Stimulated activated CD4-positive, alpha-beta T cell treated with anti-CD3 and anti-CD28 coated beads, Interleukin-4, amount 100 ng/mL, for 24 hours (primary cell): Measurements from ENCODE around the gene RBM47.
"Not testable (repeated sequence)": the region's sequence is repeated elsewhere in the genome, so short reads cannot be mapped to it uniquely, and the experiment has no call there.

Experiments
- DNase-seq: peaks from one replicate; pipeline ENCODE4 v3.0.0-alpha.2; 2020

The RBM47 gene

DNA sequence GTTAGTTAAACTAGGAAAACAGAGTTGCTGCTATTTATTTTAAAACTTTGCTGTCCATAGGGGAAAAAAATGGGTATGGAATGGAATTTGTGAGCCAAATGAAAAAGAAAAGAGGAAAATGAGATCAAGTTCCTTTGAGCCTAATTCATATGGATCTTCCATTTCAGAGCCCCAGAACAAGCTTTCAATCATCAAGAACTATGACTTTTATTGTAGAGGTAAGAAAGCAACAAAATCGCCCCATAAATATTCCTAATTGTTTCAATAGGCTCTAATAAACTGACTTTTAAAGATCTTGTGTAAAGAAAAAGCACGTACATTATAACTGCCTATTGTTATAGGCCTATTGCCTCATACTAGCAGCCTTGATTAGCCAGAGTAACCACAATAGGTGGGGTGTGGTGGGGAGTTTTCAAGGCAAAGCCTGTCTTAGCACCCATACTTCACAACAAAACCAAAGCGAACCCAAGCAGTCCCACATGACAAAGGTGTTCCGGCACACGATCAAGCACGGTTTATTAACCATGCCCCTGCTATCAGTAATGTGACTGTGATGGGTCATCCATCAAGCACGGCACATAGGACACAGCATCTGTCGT is 44.4 kb downstream of the RBM47 start:
- no peak for DNase-seq

DNA sequence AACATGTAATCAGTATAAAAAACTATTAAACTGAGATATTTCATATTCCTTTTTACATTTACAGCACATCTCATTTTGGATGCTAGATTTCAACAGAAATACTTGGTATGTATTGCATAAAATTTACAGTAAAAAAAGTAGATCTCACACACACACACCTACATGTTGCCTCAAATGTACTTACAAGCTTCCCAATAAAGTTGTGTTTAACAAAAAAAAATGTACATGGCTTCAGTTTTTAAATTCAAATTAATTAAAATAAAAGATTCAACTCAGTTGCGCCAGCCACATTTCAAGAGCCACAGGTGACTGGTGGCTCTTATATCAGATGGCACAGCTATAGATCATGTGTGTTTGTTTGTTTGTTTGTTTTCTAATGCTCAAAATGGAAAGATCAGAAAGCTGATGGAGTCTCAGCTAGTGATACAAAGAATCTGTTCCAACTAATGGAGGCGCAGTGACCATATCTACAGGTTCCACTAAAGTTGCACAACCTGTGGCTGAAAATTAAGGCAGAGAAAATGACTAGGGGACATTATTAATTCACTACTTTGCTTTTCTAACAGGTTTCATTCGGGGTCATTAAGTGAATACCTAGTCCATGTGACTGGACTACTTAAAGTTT is 45.0 kb downstream of the RBM47 start:
- DNase-seq = no peak

DNA sequence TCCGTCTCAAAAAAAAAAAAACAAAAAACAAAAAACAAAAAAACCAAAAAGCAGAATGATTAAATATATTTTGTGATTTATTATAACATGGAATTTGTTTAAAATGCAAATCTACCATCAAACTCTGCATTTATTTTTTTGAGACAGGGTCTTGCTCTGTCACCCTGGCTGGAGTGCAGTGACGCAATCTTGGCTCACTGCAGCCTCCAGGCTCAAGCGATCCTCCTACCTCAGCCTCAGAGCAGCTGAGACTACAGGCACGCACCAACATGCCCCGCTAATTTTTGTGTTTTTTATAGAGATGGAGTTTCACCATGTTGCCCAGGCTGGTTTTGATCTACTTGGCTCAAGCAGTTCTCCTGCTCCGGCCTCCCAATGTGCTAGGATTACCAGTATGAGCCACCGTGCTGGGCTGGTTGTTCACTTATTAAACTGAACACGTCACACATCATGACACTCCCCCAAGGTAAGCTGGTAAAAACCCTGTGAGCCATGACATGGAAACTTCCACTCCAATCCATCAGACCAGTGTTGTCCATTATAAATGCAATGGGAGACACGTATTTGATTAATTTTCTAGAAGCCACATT is 45.7 kb downstream of the RBM47 start:
- no peak for DNase-seq

DNA sequence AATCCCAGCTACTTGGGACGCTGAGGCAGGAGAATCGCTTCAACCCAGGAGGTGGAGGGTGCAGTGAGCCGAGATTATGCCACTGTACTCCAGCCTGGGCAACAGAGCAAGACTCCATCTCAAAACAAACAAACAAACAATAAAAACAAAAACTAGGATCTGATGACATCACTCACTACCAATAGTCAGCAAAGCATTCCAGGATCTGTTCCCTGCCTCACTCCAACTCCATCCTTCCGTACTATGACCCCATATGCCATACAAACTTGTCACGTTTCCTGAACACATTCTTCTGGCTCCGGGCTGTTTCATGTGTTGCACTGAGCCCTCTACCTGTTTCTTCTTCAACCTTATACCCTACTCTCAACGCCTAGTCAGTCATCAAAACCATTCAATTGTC is 47.3 kb downstream of the RBM47 start:
- no peak for DNase-seq

DNA sequence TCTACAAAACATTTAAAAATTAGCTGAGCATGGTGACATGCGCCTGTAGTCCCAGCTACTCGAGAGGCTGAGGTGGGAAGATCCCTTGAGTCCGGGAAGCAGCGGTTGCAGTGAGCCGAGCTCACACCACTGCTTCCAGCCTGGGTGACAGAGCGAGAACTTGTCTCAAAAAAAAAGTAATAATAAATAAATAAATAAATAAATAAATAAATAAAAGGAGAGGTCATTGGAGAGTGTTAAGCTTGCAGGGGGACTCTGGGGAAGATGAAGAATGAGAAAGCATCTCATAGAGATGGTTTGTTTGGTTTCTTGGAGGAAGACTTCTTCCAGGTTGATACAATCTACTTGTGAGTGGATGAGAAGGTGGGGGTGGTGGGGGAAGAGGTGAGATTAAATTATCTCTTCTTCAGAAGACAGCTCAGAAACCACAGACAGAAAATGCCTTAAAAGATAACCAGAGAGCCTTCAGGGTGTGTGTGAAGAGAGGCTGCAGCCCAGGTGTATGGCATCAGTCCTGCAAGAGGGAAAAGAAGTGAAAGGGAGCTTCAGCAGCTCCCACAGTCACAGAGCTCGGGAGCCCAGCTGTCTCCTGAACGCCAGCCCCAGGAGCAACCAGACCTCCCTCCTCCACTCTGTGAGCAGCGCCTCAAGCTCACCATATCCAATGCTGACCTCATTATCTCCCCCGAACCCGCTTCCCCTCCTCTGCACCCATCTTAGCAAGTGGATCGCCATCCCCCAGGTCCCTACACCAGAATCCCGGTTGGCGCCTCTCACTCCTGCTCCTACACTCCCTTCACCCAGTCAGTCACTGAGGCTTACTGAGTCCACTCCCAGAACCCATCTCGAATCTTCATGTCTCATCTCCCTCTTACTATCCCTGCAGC is 48.2 kb downstream of the RBM47 start:
- DNase-seq = no peak

DNA sequence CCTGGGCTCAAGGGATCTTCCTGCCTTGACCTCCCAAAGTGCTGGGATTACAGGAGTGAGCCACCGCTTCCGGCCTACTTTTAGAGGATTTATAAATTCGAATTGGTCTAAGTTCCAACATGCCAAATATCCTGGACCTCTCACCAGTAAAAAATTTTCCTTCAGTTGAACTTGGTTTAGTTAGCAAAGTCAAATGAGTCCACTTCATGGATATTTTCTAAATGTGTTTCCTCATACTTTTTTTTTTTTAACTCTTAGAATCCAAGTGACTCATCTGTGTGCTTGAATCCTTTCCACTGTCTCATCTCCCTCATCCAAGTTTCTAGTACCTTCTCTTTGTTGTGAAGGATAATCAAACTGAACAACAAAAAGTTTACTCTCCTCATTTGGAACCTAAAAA is 49.7 kb downstream of the RBM47 start:
- no peak for DNase-seq

DNA sequence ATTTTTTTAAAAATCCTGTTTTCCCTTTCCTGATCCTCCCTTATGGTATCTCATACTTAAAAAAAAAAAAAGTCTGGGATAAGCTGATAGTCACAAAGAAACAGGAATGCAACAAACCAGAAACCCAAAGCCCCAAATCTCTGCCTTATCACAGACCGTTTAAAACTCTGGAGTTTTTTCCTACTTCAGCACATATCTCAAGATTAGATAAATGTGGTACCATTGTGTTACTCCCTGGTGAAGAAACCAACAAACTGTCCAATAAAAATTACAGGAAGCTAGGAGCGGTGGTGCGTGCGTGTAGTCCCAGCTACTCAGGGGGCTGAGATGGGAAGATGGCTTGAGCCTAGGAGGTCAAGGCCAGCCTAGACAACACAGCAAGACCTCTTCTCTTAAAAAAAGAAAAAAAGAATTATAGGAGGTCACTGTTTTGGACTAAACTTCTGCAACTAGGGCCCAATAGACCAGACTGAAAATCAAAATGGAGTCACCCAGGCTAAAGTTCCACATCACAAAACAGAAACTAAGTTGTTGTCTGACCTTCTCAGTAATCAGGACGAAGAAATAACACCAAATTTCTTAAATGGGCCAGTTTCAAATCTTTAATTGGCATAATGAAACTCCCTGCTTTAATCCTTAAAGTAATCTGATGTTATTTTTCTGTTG is 51.9 kb downstream of the RBM47 start:
- DNase-seq = no peak

DNA sequence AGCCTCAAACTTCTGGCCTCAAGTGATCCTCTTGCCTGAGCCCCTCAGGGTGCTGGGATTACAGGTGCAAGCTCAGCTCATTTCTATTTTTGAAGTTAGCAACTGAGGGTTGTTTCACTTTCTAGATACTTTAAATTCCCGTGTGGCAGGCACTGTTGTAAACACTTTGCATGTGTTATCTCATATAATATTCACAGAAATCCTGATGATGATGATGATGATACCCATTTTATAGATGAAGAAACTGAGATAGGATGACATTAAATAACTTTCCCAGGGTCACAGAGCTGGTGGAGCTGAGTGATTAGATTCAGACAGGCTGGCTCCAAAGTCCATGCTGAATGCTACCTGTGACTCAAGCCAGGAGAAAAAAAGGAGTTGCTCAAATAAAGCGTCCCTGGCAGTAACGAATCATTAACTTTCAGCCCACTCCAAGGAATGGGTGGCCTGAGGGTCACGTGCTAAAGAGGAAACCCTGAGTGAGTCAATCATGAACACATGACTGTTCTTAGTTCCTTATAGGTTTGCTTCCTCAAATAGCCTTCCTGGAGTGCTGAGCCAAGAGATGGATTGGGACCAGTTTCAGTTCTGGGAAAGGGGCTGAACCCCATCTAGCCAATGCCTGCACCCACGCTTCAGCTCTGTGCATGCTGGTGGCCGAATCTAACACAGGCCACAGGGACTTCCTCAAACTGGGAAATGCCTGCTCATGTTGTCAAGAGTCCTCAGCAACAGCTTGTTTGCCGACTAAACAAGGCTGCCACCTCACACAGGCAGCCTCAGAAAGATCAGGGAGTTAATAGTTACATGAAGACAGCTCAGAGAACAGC is 52.8 kb downstream of the RBM47 start:
- no peak for DNase-seq

DNA sequence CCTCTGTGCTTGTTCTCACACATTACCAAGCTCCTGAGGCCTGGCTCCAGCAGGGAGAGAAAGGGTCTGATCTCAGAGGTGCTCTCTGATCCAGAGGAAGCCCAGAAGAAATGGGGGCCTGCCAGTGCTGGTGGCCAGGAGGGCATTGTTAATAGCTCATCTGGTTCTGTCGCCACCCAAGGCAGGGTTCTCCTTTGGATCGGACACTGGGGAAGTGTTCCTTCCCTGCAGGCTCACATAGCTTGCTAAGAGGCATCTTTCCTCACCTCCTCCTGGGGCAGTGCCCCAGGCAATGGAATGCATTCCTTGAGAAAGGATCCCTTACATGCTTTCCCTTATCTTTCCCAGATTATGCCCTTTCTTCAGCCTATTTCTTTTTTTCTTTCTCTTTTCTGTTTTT is 53.8 kb downstream of the RBM47 start:
- no peak for DNase-seq

DNA sequence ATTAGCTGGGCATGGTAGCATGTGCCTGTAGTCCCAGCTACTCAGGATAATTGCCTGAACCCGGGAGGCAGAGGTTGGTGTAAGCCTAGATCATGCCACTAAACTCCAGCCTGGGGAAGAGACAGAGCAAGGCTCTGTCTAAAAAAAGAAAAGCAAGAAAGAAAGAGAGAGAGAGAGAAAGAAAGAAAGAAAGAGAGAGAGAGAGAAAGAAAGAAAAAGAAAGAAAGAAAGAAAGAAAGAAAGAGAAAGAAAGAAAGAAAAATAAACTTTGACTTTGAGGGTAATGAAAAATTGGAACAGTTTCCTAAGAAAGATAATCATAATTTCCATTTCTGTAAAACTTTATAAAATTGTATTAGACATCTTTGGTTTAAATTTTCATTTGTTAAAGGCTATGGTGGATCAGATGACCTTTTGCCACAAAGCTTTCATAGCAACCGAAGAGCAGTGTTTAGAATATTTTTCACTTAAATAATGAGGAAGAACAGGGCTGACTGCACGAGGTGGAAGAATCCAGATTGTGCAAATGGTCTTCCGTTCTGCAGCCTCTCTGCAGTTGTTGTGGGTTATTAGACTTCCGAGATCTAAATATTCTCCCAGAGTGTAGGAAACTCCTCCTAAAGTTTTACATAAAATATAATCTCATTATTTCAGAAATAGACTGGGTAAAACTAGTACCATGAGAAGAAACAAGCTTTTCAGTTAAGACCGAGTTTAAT is 55.9 kb downstream of the RBM47 start:
- DNase-seq = no peak

DNA sequence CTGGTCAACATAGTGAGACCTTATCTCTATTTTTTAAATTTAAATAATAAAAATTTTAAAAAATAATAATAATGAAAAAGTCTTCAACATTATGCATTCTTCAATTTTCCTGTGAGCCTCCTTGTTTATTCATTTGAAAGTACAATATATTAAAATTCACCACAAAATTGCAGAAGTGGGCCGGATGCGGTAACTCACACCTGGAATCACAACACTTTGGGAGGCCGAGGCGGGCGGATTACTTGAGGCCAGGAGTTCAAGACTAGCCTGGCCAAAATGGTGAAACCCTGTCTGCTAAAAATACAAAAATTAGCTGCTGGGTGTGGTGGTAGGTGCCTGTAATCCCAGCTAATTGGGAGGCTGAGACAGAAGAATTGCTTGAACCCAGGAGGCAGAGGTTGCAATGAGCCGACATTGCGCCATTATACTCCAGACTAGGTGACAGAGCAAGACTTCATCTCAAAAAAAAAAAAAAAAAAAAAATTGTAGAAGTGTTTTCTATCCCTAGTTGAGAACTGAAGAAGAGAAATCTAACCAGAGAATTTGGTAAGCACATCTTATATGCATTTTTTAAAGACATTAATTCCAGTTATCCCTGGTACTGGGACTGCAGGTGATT is 56.9 kb downstream of the RBM47 start:
- DNase-seq = no peak

DNA sequence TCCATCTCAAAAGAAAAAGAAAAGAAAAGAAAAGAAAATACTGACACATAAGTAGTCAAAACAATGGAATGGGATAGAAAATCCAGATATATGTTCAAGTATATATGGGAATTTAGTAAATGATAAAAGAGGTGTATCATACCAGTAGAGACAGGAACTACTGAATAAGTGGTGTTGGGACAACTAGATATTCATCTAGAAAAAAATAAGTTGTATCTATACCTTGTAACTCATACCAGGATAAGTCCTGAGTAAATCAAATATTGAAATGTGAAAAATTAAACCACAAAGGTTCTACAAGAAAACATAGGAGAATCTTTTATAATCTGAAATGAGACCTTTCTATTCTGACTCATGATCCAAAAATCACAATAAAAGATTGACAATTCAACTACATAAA is 58.5 kb downstream of the RBM47 start:
- DNase-seq = no peak

DNA sequence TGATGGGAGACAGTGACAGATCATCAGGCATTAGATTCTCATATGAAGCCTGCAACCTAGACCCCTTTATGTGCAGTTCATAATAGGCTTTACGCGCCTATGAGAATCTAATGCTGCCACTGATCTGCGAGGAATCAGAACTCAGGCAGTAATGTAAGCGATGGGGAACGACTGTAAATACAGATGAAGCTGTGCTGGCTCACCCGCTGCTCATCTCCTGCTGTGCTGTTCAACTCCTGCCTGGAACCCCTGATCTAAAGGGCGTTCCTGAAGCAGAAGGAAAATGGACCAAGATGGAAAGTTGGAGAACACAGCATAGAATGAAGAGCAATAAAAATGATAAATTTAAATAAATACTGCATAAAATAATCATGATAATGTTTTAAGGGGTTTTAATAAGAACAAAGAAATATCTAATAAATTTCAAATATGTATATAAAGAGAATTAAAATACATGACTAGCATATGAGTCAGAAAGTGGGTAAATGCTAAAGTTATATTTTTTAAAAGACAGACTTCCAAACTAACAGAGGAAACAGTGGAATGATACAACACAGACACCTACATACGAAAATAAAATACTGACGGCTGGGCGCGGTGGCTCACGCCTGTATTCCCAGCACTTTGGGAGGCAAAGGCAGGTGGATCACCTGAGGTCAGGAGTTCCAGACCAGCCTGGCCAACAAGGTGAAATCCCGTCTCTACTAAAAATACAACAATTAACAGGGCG is 59.2 kb downstream of the RBM47 start:
- DNase-seq = no peak

DNA sequence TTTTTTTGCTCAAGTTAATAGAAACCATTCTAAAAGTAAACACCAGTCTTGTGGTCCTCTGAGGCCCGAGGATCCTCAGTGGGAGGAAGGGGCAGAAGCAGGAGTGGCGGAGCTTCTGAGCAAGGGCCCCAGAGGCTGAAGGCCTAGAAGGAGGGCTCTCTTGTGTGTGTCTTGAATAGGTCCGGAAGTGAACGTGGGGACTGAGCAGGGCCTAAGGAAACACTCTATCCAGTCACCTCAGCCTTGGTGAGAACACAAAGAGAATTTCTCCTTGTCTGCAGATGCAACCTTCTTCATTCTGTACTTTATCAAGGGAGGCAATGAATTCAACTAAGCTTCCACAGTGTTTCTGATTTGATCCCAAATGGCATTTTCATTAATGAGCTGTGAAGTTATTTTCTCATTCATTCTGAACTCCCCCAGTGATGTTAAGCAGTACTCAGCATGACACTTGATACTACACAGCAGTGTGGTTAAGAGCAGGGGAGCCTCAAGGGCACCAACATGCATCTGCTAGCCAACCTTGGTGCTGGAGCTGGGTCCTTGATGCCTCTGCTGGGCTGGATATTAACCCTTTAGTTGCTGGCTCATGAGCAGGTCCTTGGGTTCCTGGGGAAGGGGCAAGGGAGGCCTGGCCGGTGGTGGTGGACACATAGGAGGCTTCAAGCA is 64.7 kb downstream of the RBM47 start:
- no peak for DNase-seq

DNA sequence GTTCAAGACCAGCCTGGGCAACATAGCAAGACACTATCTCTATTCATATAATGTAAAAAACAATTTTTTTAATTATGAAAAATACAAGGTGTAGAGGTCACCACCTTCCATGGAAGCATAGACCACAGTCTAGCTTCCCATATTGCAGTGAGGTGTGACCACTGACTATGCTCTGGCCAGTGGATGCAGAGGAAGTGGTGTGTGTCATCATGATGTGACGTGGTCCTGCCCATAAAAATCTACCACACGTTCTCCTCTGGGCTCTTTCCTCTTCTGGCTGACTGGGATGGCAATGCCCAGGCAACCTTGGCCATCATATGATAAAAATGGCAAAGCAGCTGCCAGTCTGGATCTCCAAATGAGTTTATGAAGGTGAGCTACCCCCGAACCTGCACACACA is 65.7 kb downstream of the RBM47 start:
- DNase-seq = no peak

DNA sequence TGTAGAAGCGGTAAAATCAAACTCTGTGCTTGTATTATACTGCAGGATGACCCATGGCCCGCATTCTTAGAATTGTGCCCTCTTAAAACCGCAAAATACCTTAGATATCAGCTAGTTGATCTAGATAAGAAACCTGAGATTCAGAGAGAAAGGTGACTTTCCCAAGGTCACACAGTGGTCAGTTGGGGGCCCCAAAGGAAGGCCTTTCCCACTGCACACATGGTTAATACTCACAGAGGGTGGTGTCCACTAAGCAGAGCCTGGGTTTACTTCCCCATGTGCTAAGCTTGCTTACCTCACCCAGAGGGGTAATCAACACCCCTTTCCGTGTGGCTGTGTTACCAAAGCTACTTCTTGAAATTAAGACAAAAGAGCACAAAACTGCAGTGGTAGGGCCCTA is 66.3 kb downstream of the RBM47 start:
- DNase-seq = no peak

DNA sequence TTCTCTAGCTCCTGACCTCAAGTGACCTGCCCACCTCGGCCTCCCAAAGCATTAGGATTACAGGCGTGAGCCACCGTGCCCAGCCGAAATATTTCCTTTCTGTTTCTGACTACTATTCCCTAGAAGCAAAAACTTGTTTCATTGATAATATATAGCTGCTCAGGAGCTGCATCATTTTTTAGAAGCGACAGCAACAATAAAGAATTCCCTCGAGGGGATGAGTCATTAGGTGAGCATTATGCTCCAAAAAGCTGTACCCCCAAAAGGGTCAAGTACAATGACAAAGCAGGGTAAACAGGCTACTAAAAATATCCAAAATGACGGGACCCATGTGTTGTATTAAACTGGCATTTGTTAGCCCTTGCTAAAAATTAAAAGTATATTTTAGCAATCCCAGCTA is 67.0 kb downstream of the RBM47 start:
- no peak for DNase-seq

DNA sequence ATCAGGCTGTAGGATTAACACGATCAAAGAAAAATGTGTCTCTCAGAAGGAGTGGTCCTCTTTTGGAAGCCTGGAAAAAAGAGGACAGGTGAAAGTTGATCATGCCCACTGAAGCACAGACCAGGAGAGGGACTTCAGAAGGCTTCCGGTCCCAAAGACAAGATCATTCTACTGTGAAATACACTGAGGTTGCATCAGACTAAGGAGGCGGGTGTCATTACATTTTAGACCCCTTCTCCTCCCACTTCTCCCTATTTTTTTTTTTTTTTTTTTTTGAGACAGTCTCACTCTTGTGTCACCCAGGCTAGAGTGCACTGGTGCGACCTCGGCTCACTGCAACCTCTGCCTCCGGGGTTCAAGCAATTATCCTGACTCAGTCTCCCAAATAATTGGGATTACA is 67.5 kb downstream of the RBM47 start:
- DNase-seq = no peak

DNA sequence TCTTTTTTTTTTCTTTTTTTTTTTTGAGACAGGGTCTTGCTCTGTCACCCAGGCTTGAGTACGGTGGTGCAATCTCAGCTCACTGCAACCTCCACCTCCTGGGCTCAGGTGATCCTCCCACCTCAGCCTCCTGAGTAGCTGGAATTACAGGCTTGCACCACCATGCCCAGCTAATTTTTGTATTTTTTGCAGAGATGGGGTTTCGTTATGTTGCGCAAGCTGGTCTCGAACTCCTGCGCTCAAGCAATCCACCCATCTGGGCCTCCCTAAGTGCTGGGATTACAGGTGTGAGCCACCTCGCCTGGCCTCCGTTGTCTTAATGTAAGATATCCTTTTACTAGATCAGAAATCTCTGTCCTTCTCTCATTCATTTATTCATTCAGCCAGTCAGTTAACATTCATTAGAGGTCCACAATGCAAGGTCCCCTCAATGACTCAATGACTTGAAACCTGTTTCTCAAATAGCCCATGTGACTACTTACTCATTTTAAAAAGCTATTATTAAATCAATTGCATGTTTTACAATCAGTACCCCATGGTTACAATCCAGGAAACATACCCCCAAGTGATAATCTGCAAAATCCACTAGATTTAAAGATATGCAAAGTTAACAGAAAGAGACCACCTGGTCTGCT is 68.0 kb downstream of the RBM47 start:
- not testable (repeated sequence) for DNase-seq
